ENCODE results near the gene ANO9. TPM values are rescaled to one million over a fixed set of nuclear protein-coding genes. Genes with fewer than 3 reads are reported as not detected.
A peak's percentile ranks its signal among the peaks of the same experiment; 100 is the strongest.
"Not testable (repeated sequence)": the region's sequence is repeated elsewhere in the genome, so short reads cannot be mapped to it uniquely, and the experiment has no call there.

ANO9 gene
- total and polyA plus RNA-seq, 2 donors from 2014 or later: 11.3 to 21.8 TPM

DNA sequence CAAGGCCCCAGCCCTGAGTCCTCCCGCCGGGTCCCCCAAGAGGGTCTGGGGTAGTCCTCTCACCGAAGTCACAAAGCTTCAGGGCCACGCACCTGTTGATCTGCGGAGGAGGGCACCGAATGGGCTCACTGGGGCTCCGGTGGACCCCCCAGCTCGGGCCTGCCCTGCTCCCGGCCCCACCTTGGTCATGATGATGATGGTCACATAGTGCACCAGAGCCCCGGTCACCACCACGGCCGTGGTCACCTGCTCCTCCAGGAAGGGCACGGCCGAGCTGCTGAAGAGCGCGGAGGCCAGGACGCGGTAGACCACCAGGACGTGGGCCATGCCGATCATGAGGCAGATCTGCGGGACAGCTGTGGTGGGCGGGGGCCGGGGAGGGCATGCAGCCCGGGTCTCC is 13.5 kb downstream of the ANO9 start:
- H3K36me3 ChIP-seq (ENCODE audit: control insufficient read depth in 2 of 3, insufficient read depth in 3 of 3, low read length in 3 of 3): no peaks in the 10 kb centered on the region
- H3K9ac ChIP-seq (ENCODE audit: low read length in 3 of 3): no peak overlapping the region
- intact Hi-C loops (cut with DNase I): no loop called here
- DNase-seq (peak in 1 of 5 donors; percentile 24), FAIRE-seq (no peak)
- no peak overlapping the region for H3K4me3 ChIP-seq (ENCODE audit: low read length in 3 of 3)
- no peak overlapping the region for H3K27ac ChIP-seq (ENCODE audit: low read depth in 2 of 2, low read length in 2 of 2)
- TF ChIP-seq, protein P1, sequence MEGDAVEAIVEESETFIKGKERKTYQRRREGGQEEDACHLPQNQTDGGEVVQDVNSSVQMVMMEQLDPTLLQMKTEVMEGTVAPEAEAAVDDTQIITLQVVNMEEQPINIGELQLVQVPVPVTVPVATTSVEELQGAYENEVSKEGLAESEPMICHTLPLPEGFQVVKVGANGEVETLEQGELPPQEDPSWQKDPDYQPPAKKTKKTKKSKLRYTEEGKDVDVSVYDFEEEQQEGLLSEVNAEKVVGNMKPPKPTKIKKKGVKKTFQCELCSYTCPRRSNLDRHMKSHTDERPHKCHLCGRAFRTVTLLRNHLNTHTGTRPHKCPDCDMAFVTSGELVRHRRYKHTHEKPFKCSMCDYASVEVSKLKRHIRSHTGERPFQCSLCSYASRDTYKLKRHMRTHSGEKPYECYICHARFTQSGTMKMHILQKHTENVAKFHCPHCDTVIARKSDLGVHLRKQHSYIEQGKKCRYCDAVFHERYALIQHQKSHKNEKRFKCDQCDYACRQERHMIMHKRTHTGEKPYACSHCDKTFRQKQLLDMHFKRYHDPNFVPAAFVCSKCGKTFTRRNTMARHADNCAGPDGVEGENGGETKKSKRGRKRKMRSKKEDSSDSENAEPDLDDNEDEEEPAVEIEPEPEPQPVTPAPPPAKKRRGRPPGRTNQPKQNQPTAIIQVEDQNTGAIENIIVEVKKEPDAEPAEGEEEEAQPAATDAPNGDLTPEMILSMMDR (IDR thresholded peaks at IDR 0.05; ENCODE audit: borderline replicate concordance, extremely low read depth, insufficient read depth): no peak
- no peaks in the 10 kb centered on the region for H3K27me3 ChIP-seq (ENCODE audit: control insufficient read depth, insufficient read depth, low read length)
- H3K4me1 ChIP-seq (ENCODE audit: control insufficient read depth in 2 of 3, insufficient read depth in 2 of 3, low read depth in 1 of 3, low read length in 3 of 3): no peaks in the 10 kb centered on the region
- H3K9me3 ChIP-seq (ENCODE audit: control insufficient read depth in 2 of 3, insufficient read depth in 1 of 3, low read length in 3 of 3): no peaks in the 10 kb centered on the region

DNA sequence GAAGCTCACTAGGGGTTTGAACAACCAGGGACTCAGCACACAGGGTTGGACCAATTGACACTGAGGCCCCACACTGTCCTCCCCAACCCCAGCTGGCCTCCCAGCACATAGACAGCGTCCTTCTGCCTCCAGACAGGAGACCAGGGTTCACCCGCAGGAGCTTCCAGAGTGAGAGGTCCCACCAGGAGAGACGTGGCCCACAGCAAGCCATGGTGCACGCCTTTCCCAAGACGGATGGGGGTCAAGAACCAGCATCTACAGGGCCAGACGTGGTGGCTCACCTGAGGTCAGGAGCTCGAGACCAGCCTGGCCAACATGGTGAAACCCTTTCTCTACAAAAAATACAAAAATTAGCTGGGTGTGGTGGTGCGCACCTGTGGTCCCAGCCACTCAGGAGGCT is 15.0 kb downstream of the ANO9 start:
- no peak for FAIRE-seq
- Histone ChIP-seq H3K27me3 (ENCODE audit: control insufficient read depth, insufficient read depth, low read length) (no peaks in the 10 kb centered on the region), H3K36me3 (ENCODE audit: control insufficient read depth in 2 of 3, insufficient read depth in 3 of 3, low read length in 3 of 3) (no peaks in the 10 kb centered on the region), H3K27ac (ENCODE audit: low read depth in 2 of 2, low read length in 2 of 2) (no peak overlapping the region), H3K4me3 (ENCODE audit: low read length in 3 of 3) (no peak overlapping the region), H3K4me1 (ENCODE audit: control insufficient read depth in 2 of 3, insufficient read depth in 2 of 3, low read depth in 1 of 3, low read length in 3 of 3) (no peaks in the 10 kb centered on the region), H3K9ac (ENCODE audit: low read length in 3 of 3) (no peak overlapping the region), H3K9me3 (ENCODE audit: control insufficient read depth in 2 of 3, insufficient read depth in 1 of 3, low read length in 3 of 3) (no peaks in the 10 kb centered on the region)
- TF ChIP-seq, protein P1 (IDR thresholded peaks at IDR 0.05; ENCODE audit: borderline replicate concordance, extremely low read depth, insufficient read depth): no peak
- peak in 2 of 5 donors; percentile 18 to 49 for DNase-seq
- intact Hi-C loops (cut with DNase I): no loop called here

DNA sequence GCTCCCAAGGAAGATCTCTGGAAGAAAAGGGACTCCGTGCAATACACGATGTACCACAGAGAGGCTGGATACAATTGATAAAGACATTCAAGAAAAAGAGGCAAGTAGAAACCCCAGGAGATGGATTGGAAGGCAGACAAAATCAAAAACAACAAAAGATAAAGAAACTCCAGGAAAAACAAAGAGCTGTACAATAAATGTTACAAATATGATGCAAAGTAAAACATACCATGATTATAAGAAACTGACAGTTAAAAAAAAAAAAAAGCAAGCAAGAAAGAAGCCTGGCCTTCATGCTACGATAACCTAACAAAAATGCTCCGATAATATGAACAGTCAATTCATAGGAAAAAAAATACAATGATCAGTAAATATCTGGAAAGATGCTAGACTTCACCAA is 16.5 kb downstream of the ANO9 start:
- Histone ChIP-seq H3K36me3 (ENCODE audit: control insufficient read depth in 2 of 3, insufficient read depth in 3 of 3, low read length in 3 of 3) (no peaks in the 10 kb centered on the region), H3K9ac (ENCODE audit: low read length in 3 of 3) (no peak overlapping the region), H3K4me1 (ENCODE audit: control insufficient read depth in 2 of 3, insufficient read depth in 2 of 3, low read depth in 1 of 3, low read length in 3 of 3) (no peaks in the 10 kb centered on the region), H3K9me3 (ENCODE audit: control insufficient read depth in 2 of 3, insufficient read depth in 1 of 3, low read length in 3 of 3) (no peaks in the 10 kb centered on the region), H3K4me3 (ENCODE audit: low read length in 3 of 3) (no peak overlapping the region), H3K27ac (ENCODE audit: low read depth in 2 of 2, low read length in 2 of 2) (no peak overlapping the region), H3K27me3 (ENCODE audit: control insufficient read depth, insufficient read depth, low read length) (no peaks in the 10 kb centered on the region)
- DNase-seq (no peak), FAIRE-seq (no peak)
- TF ChIP-seq, protein P1 (IDR thresholded peaks at IDR 0.05; ENCODE audit: borderline replicate concordance, extremely low read depth, insufficient read depth): no peak
- intact Hi-C loops (cut with DNase I): no loop called here

DNA sequence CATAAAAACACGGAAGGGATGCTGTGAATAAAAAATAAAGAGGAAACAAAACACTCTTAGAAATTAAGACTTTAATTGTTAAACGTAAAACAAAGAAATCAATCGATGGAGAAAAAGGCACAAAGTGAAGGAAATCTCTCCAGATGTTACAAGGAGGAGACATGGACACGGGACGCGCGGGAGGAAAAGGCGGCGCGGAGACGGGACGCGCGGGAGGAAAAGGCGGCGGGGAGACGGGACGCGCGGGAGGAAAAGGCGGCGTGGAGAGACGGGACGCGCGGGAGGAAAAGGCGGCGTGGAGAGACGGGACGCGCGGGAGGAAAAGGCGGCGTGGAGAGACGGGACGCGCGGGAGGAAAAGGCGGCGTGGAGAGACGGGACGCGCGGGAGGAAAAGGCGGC is 17.0 kb downstream of the ANO9 start:
- H3K4me3 ChIP-seq (ENCODE audit: low read length in 3 of 3); H3K36me3 ChIP-seq (ENCODE audit: control insufficient read depth in 2 of 3, insufficient read depth in 3 of 3, low read length in 3 of 3); intact Hi-C loops (cut with DNase I); H3K4me1 ChIP-seq (ENCODE audit: control insufficient read depth in 2 of 3, insufficient read depth in 2 of 3, low read depth in 1 of 3, low read length in 3 of 3); FAIRE-seq; H3K27ac ChIP-seq (ENCODE audit: low read depth in 2 of 2, low read length in 2 of 2); H3K9ac ChIP-seq (ENCODE audit: low read length in 3 of 3); H3K27me3 ChIP-seq (ENCODE audit: control insufficient read depth, insufficient read depth, low read length); H3K9me3 ChIP-seq (ENCODE audit: control insufficient read depth in 2 of 3, insufficient read depth in 1 of 3, low read length in 3 of 3): not testable (repeated sequence)
- DNase-seq: peak in 1 of 5 donors; percentile 26
